ENCODE data around the gene SOX6.
A peak's percentile ranks its signal among the peaks of the same experiment; 100 is the strongest.

Gene SOX6

GRCh38 chr11:15942126-15942525, 414.2 kb downstream of the SOX6 start:
- no peaks in the 10 kb centered on the region for H3K79me2 ChIP-seq (ENCODE audit: insufficient read depth, low read length)
- H3K36me3 ChIP-seq (ENCODE audit: insufficient read depth, low read length), result no peaks in the 10 kb centered on the region
- no peaks in the 10 kb centered on the region for H3K9me2 ChIP-seq (replicated peaks; ENCODE audit: low read depth, low read length)
- H3K4me2 ChIP-seq (ENCODE audit: low read depth, low read length, poor library complexity, severe bottlenecking), result no peak overlapping the region
- no peak overlapping the region for H2AFZ ChIP-seq (ENCODE audit: low read length)
- no peaks in the 10 kb centered on the region for H3K27me3 ChIP-seq (ENCODE audit: insufficient read depth, low read length, poor library complexity, severe bottlenecking)
- no peaks in the 10 kb centered on the region for H3K4me1 ChIP-seq (ENCODE audit: insufficient read depth, low read length, poor library complexity, severe bottlenecking)
- no peak overlapping the region for H3K9ac ChIP-seq (ENCODE audit: low read depth, low read length, poor library complexity, severe bottlenecking)
- no peaks in the 10 kb centered on the region for H4K20me1 ChIP-seq (ENCODE audit: insufficient read depth, low read length, poor library complexity, severe bottlenecking)
- H3K4me3 ChIP-seq (ENCODE audit: low read length, poor library complexity, severe bottlenecking), result no peak overlapping the region
- TF ChIP-seq CTCF (conservative IDR thresholded peaks at IDR 0.05; ENCODE audit: low read length) (no peak), EZH2phosphoT487 (IDR thresholded peaks at IDR 0.05; ENCODE audit: borderline replicate concordance) (no peak)
- H3F3A ChIP-seq (ENCODE audit: low read depth), result no peaks in the 10 kb centered on the region
- H3K9me3 ChIP-seq (ENCODE audit: insufficient read depth, low read depth, low read length), result no peaks in the 10 kb centered on the region

GRCh38 chr11:15941206-15941770, 415.1 kb downstream of the SOX6 start:
- H3K4me2 ChIP-seq (ENCODE audit: low read depth, low read length, poor library complexity, severe bottlenecking), result no peak overlapping the region
- H3K36me3 ChIP-seq (ENCODE audit: insufficient read depth, low read length), result no peaks in the 10 kb centered on the region
- no peaks in the 10 kb centered on the region for H3K79me2 ChIP-seq (ENCODE audit: insufficient read depth, low read length)
- no peaks in the 10 kb centered on the region for H3K9me2 ChIP-seq (replicated peaks; ENCODE audit: low read depth, low read length)
- H3K4me3 ChIP-seq (ENCODE audit: low read length, poor library complexity, severe bottlenecking), result no peak overlapping the region
- no peak for TF ChIP-seq EZH2phosphoT487 (IDR thresholded peaks at IDR 0.05; ENCODE audit: borderline replicate concordance)
- TF ChIP-seq CTCF (conservative IDR thresholded peaks at IDR 0.05; ENCODE audit: low read length), result peak; percentile 40
- no peak overlapping the region for H2AFZ ChIP-seq (ENCODE audit: low read length)
- H3K27me3 ChIP-seq (ENCODE audit: insufficient read depth, low read length, poor library complexity, severe bottlenecking), result no peaks in the 10 kb centered on the region
- no peak overlapping the region for H3K9ac ChIP-seq (ENCODE audit: low read depth, low read length, poor library complexity, severe bottlenecking)
- H3F3A ChIP-seq (ENCODE audit: low read depth), result no peaks in the 10 kb centered on the region
- H3K4me1 ChIP-seq (ENCODE audit: insufficient read depth, low read length, poor library complexity, severe bottlenecking), result no peaks in the 10 kb centered on the region
- no peaks in the 10 kb centered on the region for H4K20me1 ChIP-seq (ENCODE audit: insufficient read depth, low read length, poor library complexity, severe bottlenecking)
- no peaks in the 10 kb centered on the region for H3K9me3 ChIP-seq (ENCODE audit: insufficient read depth, low read depth, low read length)

- Histone ChIP-seq H3F3A (ENCODE audit: low read depth) (no peaks in the 10 kb centered on the region), H3K36me3 (ENCODE audit: insufficient read depth, low read length) (no peaks in the 10 kb centered on the region), H3K27me3 (ENCODE audit: insufficient read depth, low read length, poor library complexity, severe bottlenecking) (no peaks in the 10 kb centered on the region), H3K9me3 (ENCODE audit: insufficient read depth, low read depth, low read length) (no peaks in the 10 kb centered on the region), H2AFZ (ENCODE audit: low read length) (no peak overlapping the region), H4K20me1 (ENCODE audit: insufficient read depth, low read length, poor library complexity, severe bottlenecking) (no peaks in the 10 kb centered on the region), H3K4me3 (ENCODE audit: low read length, poor library complexity, severe bottlenecking) (no peak overlapping the region), H3K9ac (ENCODE audit: low read depth, low read length, poor library complexity, severe bottlenecking) (no peak overlapping the region), H3K4me2 (ENCODE audit: low read depth, low read length, poor library complexity, severe bottlenecking) (no peak overlapping the region), H3K4me1 (ENCODE audit: insufficient read depth, low read length, poor library complexity, severe bottlenecking) (no peaks in the 10 kb centered on the region), H3K9me2 (replicated peaks; ENCODE audit: low read depth, low read length) (no peaks in the 10 kb centered on the region), H3K79me2 (ENCODE audit: insufficient read depth, low read length) (no peaks in the 10 kb centered on the region)
- TF ChIP-seq EZH2phosphoT487 (IDR thresholded peaks at IDR 0.05; ENCODE audit: borderline replicate concordance) (no peak), CTCF (conservative IDR thresholded peaks at IDR 0.05; ENCODE audit: low read length) (no peak)
These were observed 415.7 kb downstream of the SOX6 start for GRCh38 chr11:15940462-15941205.

Data from Loucy (cell line).